OCI-LY7 (cell line): ENCODE data around the gene CLCN6. TPM values are rescaled to one million over a fixed set of nuclear protein-coding genes. Genes with fewer than 3 reads are reported as not detected.

ENCODE experiments used
- BruUV-seq: library from RNA; stranded (reverse); fragments of 400-500 nt; replicated peaks from 2 replicates; lab custom pipeline; 2021; lab: Mats Ljungman, UMichigan
- CTCF ChIA-PET: fragments of 300-600 bp; sonication (Branson Sonifier 250); formaldehyde crosslinking; loops from one replicate; lab custom pipeline; 2022; ENCODE audit warnings: antibody characterized with exemption; ENCODE audit not compliant: unreplicated experiment; lab: Charles Lee
- POLR2A ChIA-PET: fragments of 300-600 bp; sonication (Branson Sonifier 250); formaldehyde crosslinking; loops from one replicate; lab custom pipeline; 2022; ENCODE audit warnings: antibody characterized with exemption; lab: Charles Lee
- DNase-seq: peaks from one replicate; pipeline ENCODE4 v3.0.0-alpha.2; 2015; ENCODE audit warnings: low spot score
- H2AFZ ChIP-seq: fragments of 200-600 bp; sonication (generic), shearing (Covaris generic); 2 replicates; pipeline ENCODE4 v1.6.1; 2014; ENCODE audit warnings: mild to moderate bottlenecking, antibody characterized with exemption, low read length, moderate library complexity
- H3K27ac ChIP-seq: fragments of 200-600 bp; sonication (generic); 2 replicates; pipeline ENCODE4 v1.5.1; 2014; ENCODE audit warnings: mixed run types, low read depth, mild to moderate bottlenecking, moderate library complexity, low read length, inconsistent platforms; ENCODE audit not compliant: poor library complexity, severe bottlenecking
- H3K36me3 ChIP-seq: fragments of 200-600 bp; sonication (generic); 2 replicates; pipeline ENCODE4 v1.6.1; 2014; ENCODE audit warnings: mild to moderate bottlenecking, antibody characterized with exemption, low read length, moderate library complexity, mixed read lengths; ENCODE audit not compliant: insufficient read depth
- H3K4me1 ChIP-seq: fragments of 200-600 bp; sonication (generic); 2 replicates; pipeline ENCODE4 v1.5.1; 2014; ENCODE audit warnings: mild to moderate bottlenecking, low read length; ENCODE audit not compliant: insufficient read depth, poor library complexity, severe bottlenecking
- H3K4me2 ChIP-seq: fragments of 200-600 bp; sonication (generic); 2 replicates; pipeline ENCODE4 v1.6.1; 2014; ENCODE audit warnings: mild to moderate bottlenecking, low read length
- H3K4me3 ChIP-seq: fragments of 200-600 bp; sonication (generic); 2 replicates; pipeline ENCODE4 v1.5.1; 2014; ENCODE audit warnings: mild to moderate bottlenecking, low read depth, low read length; ENCODE audit not compliant: poor library complexity, severe bottlenecking
- H3K79me2 ChIP-seq: fragments of 200-600 bp; sonication (generic); 2 replicates; pipeline ENCODE4 v1.6.1; 2016; ENCODE audit warnings: low read depth, mild to moderate bottlenecking, low read length, moderate library complexity, mixed read lengths; ENCODE audit not compliant: insufficient read depth
- H3K9me2 ChIP-seq: fragments of 200-600 bp; sonication (generic); 2 replicates; pipeline ENCODE4 v1.6.1; 2016; ENCODE audit warnings: mild to moderate bottlenecking, low read length, mixed read lengths; ENCODE audit not compliant: insufficient read depth
- H3K9me3 ChIP-seq: fragments of 200-600 bp; sonication (generic); 2 replicates; pipeline ENCODE4 v1.6.1; 2014; ENCODE audit warnings: mild to moderate bottlenecking, mixed run types, low read length, mixed read lengths
- H4K20me1 ChIP-seq: fragments of 200-600 bp; sonication (generic); 2 replicates; pipeline ENCODE4 v1.6.1; 2014; ENCODE audit warnings: mild to moderate bottlenecking, antibody characterized with exemption, low read length, moderate library complexity, mixed read lengths; ENCODE audit not compliant: insufficient read depth
- EZH2phosphoT487 ChIP-seq: fragments of 200-600 bp; sonication (generic); IDR thresholded peaks from 2 replicates; pipeline ENCODE4 v1.6.1; 2018; ENCODE audit warnings: low read depth, borderline replicate concordance, mild to moderate bottlenecking, mixed run types, antibody characterized with exemption, low read length, moderate library complexity, mixed read lengths
- intact Hi-C: fragments of 100-400 bp; cut with micrococcal nuclease; formaldehyde crosslinking; loops from one replicate; pipeline ENCODE4 v1.10.0; 2022; ENCODE audit not compliant: unreplicated experiment
- total RNA-seq, 2 experiments: library from RNA; depleted of rRNA in 1 of 2; stranded (reverse); fragments of >200 nt in 1 of 2; shearing (Covaris generic) in 1 of 2; gene quantifications; 2 replicates each; pipeline ENCODE4 v1.2.3, GENCODE V29; 2014 to 2022
- TF ChIP-seq, protein P1 (sequence below): fragments of 200-600 bp; sonication (generic); conservative IDR thresholded peaks from 2 replicates; pipeline ENCODE4 v1.5.1; 2014; ENCODE audit warnings: mild to moderate bottlenecking, antibody characterized with exemption, low read length, moderate library complexity, mixed read lengths

Gene CLCN6
- total RNA-seq, 2 experiments from 2014 or later: 19.7 to 65.8 TPM

DNA sequence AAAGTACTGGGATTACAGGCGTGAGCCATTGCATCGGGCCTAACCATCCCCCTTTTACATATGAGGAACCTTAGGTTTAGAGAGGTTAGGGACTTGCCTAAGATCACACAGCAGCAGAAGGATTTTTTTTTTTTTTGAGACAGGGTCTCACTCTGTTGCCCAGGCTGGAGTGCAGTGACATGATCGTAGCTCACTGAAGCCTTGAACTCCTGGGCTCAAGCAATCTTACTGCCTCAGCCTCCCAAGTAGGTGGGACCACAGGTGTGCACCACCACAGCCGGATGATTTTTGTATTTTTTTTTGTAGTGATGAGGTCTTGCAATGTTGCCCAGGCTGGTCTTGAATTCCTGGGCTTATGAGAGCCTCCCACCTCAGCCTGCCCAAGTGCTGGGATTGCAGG is 46.2 kb upstream of the CLCN6 start:
- no peaks in the 10 kb centered on the region for H3K36me3 ChIP-seq

DNA sequence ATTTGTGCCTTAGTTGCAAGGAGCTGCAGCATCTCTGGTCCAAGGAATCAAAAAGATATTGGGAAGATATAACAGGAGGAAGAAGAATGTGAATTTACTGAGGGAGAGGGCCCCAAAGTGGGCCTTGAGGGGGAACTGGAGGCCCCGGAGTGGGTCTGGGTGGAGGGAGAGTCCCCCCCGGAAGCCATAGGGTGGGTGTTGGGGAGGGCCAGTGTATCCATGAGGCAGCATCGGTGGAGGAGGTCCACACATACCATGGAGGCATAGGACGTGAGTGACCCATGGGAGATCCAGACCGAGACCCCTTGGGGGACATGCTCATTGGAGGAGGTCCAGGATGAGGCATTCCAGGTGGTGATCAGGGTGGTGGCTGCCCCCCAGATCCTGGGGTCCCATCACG is 44.7 kb upstream of the CLCN6 start:
- POLR2A ChIA-PET: no interaction called here
- Histone ChIP-seq H3K27ac (no peak overlapping the region), H3K4me2 (no peak overlapping the region), H2AFZ (no peak overlapping the region), H3K4me1 (peaks cover 4% of the 10 kb centered on the region), H3K9me2 (no peaks in the 10 kb centered on the region), H3K36me3 (no peaks in the 10 kb centered on the region), H3K79me2 (no peaks in the 10 kb centered on the region), H4K20me1 (no peaks in the 10 kb centered on the region), H3K9me3 (no peaks in the 10 kb centered on the region), H3K4me3 (no peak overlapping the region)
- CTCF ChIA-PET: no interaction called here
- DNase-seq: no peak
- TF ChIP-seq EZH2phosphoT487: no peak
- TF ChIP-seq, protein P1, sequence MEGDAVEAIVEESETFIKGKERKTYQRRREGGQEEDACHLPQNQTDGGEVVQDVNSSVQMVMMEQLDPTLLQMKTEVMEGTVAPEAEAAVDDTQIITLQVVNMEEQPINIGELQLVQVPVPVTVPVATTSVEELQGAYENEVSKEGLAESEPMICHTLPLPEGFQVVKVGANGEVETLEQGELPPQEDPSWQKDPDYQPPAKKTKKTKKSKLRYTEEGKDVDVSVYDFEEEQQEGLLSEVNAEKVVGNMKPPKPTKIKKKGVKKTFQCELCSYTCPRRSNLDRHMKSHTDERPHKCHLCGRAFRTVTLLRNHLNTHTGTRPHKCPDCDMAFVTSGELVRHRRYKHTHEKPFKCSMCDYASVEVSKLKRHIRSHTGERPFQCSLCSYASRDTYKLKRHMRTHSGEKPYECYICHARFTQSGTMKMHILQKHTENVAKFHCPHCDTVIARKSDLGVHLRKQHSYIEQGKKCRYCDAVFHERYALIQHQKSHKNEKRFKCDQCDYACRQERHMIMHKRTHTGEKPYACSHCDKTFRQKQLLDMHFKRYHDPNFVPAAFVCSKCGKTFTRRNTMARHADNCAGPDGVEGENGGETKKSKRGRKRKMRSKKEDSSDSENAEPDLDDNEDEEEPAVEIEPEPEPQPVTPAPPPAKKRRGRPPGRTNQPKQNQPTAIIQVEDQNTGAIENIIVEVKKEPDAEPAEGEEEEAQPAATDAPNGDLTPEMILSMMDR: no peak
- no TSS peak for BruUV-seq
- intact Hi-C loops: no loop called here

More for the DNA sequence above, 46.2 kb upstream of the CLCN6 start:
- H3K27ac ChIP-seq: no peak overlapping the region
- H3K4me1 ChIP-seq: peaks cover 4% of the 10 kb centered on the region
- H3K9me2 ChIP-seq: no peaks in the 10 kb centered on the region
- no peak overlapping the region for H2AFZ ChIP-seq
- no peak for TF ChIP-seq EZH2phosphoT487
- TF ChIP-seq, protein P1: no peak
- no peaks in the 10 kb centered on the region for H3K9me3 ChIP-seq
- no peak for DNase-seq
- intact Hi-C loops: no loop called here
- H3K4me3 ChIP-seq: no peak overlapping the region
- ChIA-PET CTCF (no interaction called here), POLR2A (no interaction called here)
- no peaks in the 10 kb centered on the region for H4K20me1 ChIP-seq
- no TSS peak for BruUV-seq
- H3K4me2 ChIP-seq: no peak overlapping the region
- no peaks in the 10 kb centered on the region for H3K79me2 ChIP-seq

DNA sequence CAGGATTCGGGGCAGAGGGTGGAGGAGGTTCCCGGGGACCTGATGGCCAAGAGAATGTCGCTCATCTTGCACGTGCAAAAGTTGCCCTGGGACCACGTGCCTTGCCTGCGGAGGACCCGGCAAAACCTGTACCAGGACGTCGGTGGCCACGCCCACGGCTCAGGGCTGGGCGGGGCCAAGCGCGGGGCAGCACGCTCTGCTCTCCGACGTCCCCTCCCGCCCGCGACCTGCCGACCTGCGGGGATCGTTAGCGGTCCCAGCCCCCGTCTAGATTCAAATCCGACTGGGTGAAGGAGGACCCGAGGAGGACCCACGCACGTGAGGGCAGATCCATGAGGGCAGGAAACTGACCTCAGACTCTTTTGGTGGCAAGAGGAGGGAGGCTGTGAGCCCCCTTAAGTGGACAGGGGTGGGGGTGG is 44.0 kb upstream of the CLCN6 start, which contains the start of gene C1orf167:
C1orf167 (plus strand) TSS at position 206 of the 419 bp plus-strand sequence. CDS start 2,208 bp downstream, outside the sequence.
- Histone ChIP-seq H3K27ac (no peak within 1 kb of the TSS), H2AFZ (no peak within 1 kb of the TSS), H3K36me3 (no peaks in the 10 kb centered on the region), H3K4me3 (no peak within 1 kb of the TSS), H3K9me2 (no peaks in the 10 kb centered on the region), H3K9me3 (no peaks in the 10 kb centered on the region), H3K79me2 (no peaks in the 10 kb centered on the region), H3K4me1 (peaks cover 4% of the 10 kb centered on the region), H4K20me1 (no peaks in the 10 kb centered on the region), H3K4me2 (peak within 1 kb of the TSS; percentile 35; the same call in 1 of the 2 replicates)
- no TSS peak for BruUV-seq
- DNase-seq: no peak
- ChIA-PET POLR2A (no interaction called here), CTCF (no interaction called here)
- no peak for TF ChIP-seq EZH2phosphoT487
- TF ChIP-seq, protein P1: no peak
- intact Hi-C loops: no loop called here
